Activated T-helper 2 cell treated with anti-CD3 and anti-CD28 coated beads, Interferon-gamma antibody, Interleukin-2, Interleukin-4, amounts not matched to agents 10 μg/mL and 5 μg/mL and 100 μg/mL, durations not matched to agents 14 hours and 24 hours and 36 hours (primary cell): ENCODE results near the gene CEP170B. TPM values are rescaled to one million over a fixed set of nuclear protein-coding genes. Genes with fewer than 3 reads are reported as not detected.
A peak's percentile ranks its signal among the peaks of the same experiment; 100 is the strongest.
"Not testable (repeated sequence)": the region's sequence is repeated elsewhere in the genome, so short reads cannot be mapped to it uniquely, and the experiment has no call there.

Experiments used
- DNase-seq: peaks from one replicate; pipeline ENCODE4 v3.0.0; 2021; ENCODE audit warnings: low spot score
- H3K27ac Mint-ChIP-seq: one replicate; pipeline ENCODE4 v1.8.0; 2021; ENCODE audit warnings: mixed read lengths
- H3K27me3 Mint-ChIP-seq: one replicate; pipeline ENCODE4 v1.8.0; 2021; ENCODE audit warnings: low read depth, mixed read lengths
- H3K36me3 Mint-ChIP-seq: one replicate; pipeline ENCODE4 v1.8.0; 2021; ENCODE audit warnings: low read depth, mixed read lengths
- H3K4me1 Mint-ChIP-seq: one replicate; pipeline ENCODE4 v1.8.0; 2021; ENCODE audit warnings: low read depth, mixed read lengths
- H3K4me3 Mint-ChIP-seq: one replicate; pipeline ENCODE4 v1.8.0; 2021; ENCODE audit warnings: low read depth, mild to moderate bottlenecking, moderate library complexity, mixed read lengths
- H3K9me3 Mint-ChIP-seq: one replicate; pipeline ENCODE4 v1.8.0; 2021; ENCODE audit warnings: mixed read lengths
- intact Hi-C: fragments of 100-400 bp; cut with micrococcal nuclease; formaldehyde crosslinking; loops from one replicate; pipeline ENCODE4 v1.15.1; 2023
- total RNA-seq: library from RNA; stranded (reverse); gene quantifications from 2 replicates; pipeline ENCODE4 v1.2.3, GENCODE V29; 2022

The CEP170B gene
- total RNA-seq, 1 donor from 2014 or later, result 8.5 TPM

- Mint-ChIP-seq H3K4me3 (no peak overlapping the region), H3K4me1 (no peaks in the 10 kb centered on the region), H3K36me3 (no peaks in the 10 kb centered on the region), H3K27ac (no peak overlapping the region), H3K27me3 (no peaks in the 10 kb centered on the region), H3K9me3 (no peaks in the 10 kb centered on the region)
- intact Hi-C loops, result no loop called here
- DNase-seq, result no peak
These were observed 23.7 kb downstream of the CEP170B start for GRCh38 chr14:104888489-104889374.

GRCh38 chr14:104889375-104889757 is 24.3 kb downstream of the CEP170B start:
- Mint-ChIP-seq H3K9me3 (no peaks in the 10 kb centered on the region), H3K4me1 (no peaks in the 10 kb centered on the region), H3K27ac (no peak overlapping the region), H3K27me3 (no peaks in the 10 kb centered on the region), H3K4me3 (no peak overlapping the region), H3K36me3 (no peaks in the 10 kb centered on the region)
- intact Hi-C loops, result no loop called here
- no peak for DNase-seq

GRCh38 chr14:104890292-104890691 is 25.2 kb downstream of the CEP170B start:
- intact Hi-C loops, H3K4me3 Mint-ChIP-seq, H3K4me1 Mint-ChIP-seq, DNase-seq, H3K27ac Mint-ChIP-seq, H3K27me3 Mint-ChIP-seq, H3K36me3 Mint-ChIP-seq, H3K9me3 Mint-ChIP-seq: not testable (repeated sequence)

GRCh38 chr14:104891121-104891551 is 26.1 kb downstream of the CEP170B start:
- Mint-ChIP-seq H3K9me3 (no peaks in the 10 kb centered on the region), H3K27ac (no peak overlapping the region), H3K27me3 (no peaks in the 10 kb centered on the region), H3K36me3 (no peaks in the 10 kb centered on the region), H3K4me1 (no peaks in the 10 kb centered on the region), H3K4me3 (no peak overlapping the region)
- intact Hi-C loops, result no loop called here
- no peak for DNase-seq

GRCh38 chr14:104891664-104892530 is 26.8 kb downstream of the CEP170B start:
- no peak overlapping the region for H3K27ac Mint-ChIP-seq
- H3K27me3 Mint-ChIP-seq, result no peaks in the 10 kb centered on the region
- H3K4me3 Mint-ChIP-seq, result no peak overlapping the region
- no peaks in the 10 kb centered on the region for H3K36me3 Mint-ChIP-seq
- H3K4me1 Mint-ChIP-seq, result no peaks in the 10 kb centered on the region
- H3K9me3 Mint-ChIP-seq, result no peaks in the 10 kb centered on the region
- intact Hi-C loops, result no loop called here
- DNase-seq, result peak; percentile 8

GRCh38 chr14:104892531-104893434 is 27.7 kb downstream of the CEP170B start:
- H3K27ac Mint-ChIP-seq, result no peak overlapping the region
- intact Hi-C loops, result no loop called here
- no peaks in the 10 kb centered on the region for H3K27me3 Mint-ChIP-seq
- DNase-seq, result no peak
- no peaks in the 10 kb centered on the region for H3K9me3 Mint-ChIP-seq
- H3K4me3 Mint-ChIP-seq, result no peak overlapping the region
- H3K36me3 Mint-ChIP-seq, result no peaks in the 10 kb centered on the region
- H3K4me1 Mint-ChIP-seq, result no peaks in the 10 kb centered on the region

GRCh38 chr14:104893435-104894207 is 28.6 kb downstream of the CEP170B start:
- H3K27me3 Mint-ChIP-seq, result no peaks in the 10 kb centered on the region
- DNase-seq, result no peak
- intact Hi-C loops, result no loop called here
- H3K36me3 Mint-ChIP-seq, result no peaks in the 10 kb centered on the region
- no peak overlapping the region for H3K27ac Mint-ChIP-seq
- no peaks in the 10 kb centered on the region for H3K4me1 Mint-ChIP-seq
- H3K4me3 Mint-ChIP-seq, result no peak overlapping the region
- H3K9me3 Mint-ChIP-seq, result no peaks in the 10 kb centered on the region

- Mint-ChIP-seq H3K27me3 (no peaks in the 10 kb centered on the region), H3K4me1 (no peaks in the 10 kb centered on the region), H3K9me3 (no peaks in the 10 kb centered on the region), H3K27ac (no peak overlapping the region), H3K36me3 (no peaks in the 10 kb centered on the region), H3K4me3 (no peak overlapping the region)
- DNase-seq, result no peak
- intact Hi-C loops, result no loop called here
These were observed 29.5 kb downstream of the CEP170B start for GRCh38 chr14:104894331-104895206.

GRCh38 chr14:104895207-104895785 is 30.2 kb downstream of the CEP170B start:
- DNase-seq, result no peak
- Mint-ChIP-seq H3K4me3 (no peak overlapping the region), H3K4me1 (no peaks in the 10 kb centered on the region), H3K9me3 (no peaks in the 10 kb centered on the region), H3K27me3 (no peaks in the 10 kb centered on the region), H3K36me3 (no peaks in the 10 kb centered on the region), H3K27ac (no peak overlapping the region)
- intact Hi-C loops, result no loop called here

GRCh38 chr14:104895786-104896661 is 31.0 kb downstream of the CEP170B start:
- H3K9me3 Mint-ChIP-seq, result no peaks in the 10 kb centered on the region
- no peaks in the 10 kb centered on the region for H3K36me3 Mint-ChIP-seq
- intact Hi-C loops, result no loop called here
- no peak overlapping the region for H3K27ac Mint-ChIP-seq
- no peak for DNase-seq
- peaks cover 1% of the 10 kb centered on the region for H3K27me3 Mint-ChIP-seq
- H3K4me1 Mint-ChIP-seq, result peaks cover 1% of the 10 kb centered on the region
- H3K4me3 Mint-ChIP-seq, result no peak overlapping the region
